A673 (cell line): Measurements from ENCODE around the gene SAMHD1.

Experiments
- EZH2 ChIP-seq: fragments of 200-600 bp; sonication (generic); IDR thresholded peaks from 2 replicates; pipeline ENCODE4 v1.6.1; 2017; ENCODE audit warnings: borderline replicate concordance, low read depth, mild to moderate bottlenecking, mixed read lengths, antibody characterized with exemption, low read length; ENCODE audit not compliant: poor library complexity, severe bottlenecking
- TF ChIP-seq, protein P1 (sequence below): fragments of 300-800, 200-600 bp; sonication (generic); conservative IDR thresholded peaks from 2 replicates; pipeline ENCODE4 v1.5.1; 2017; ENCODE audit warnings: low read depth, mild to moderate bottlenecking, antibody characterized with exemption, low read length, moderate library complexity, mixed read lengths

GRCh38 chr20:36847710-36848040 is 103.8 kb downstream of the SAMHD1 start:
- TF ChIP-seq, protein P1, sequence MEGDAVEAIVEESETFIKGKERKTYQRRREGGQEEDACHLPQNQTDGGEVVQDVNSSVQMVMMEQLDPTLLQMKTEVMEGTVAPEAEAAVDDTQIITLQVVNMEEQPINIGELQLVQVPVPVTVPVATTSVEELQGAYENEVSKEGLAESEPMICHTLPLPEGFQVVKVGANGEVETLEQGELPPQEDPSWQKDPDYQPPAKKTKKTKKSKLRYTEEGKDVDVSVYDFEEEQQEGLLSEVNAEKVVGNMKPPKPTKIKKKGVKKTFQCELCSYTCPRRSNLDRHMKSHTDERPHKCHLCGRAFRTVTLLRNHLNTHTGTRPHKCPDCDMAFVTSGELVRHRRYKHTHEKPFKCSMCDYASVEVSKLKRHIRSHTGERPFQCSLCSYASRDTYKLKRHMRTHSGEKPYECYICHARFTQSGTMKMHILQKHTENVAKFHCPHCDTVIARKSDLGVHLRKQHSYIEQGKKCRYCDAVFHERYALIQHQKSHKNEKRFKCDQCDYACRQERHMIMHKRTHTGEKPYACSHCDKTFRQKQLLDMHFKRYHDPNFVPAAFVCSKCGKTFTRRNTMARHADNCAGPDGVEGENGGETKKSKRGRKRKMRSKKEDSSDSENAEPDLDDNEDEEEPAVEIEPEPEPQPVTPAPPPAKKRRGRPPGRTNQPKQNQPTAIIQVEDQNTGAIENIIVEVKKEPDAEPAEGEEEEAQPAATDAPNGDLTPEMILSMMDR = no peak
- TF ChIP-seq EZH2 = no peak
